ENCODE data around the gene SLC9B2.

Gene SLC9B2

GRCh38 chr4:103012060-103012459 lies 64.5 kb downstream of the SLC9B2 start:
- Histone ChIP-seq H2AFZ (ENCODE audit: low read depth, low read length) (no peak overlapping the region), H3K4me2 (ENCODE audit: insufficient read depth, low read length) (no peak overlapping the region), H3K27ac (ENCODE audit: low read length) (no peak overlapping the region), H3K4me3 (ENCODE audit: low read depth in 1 of 2, low read length in 2 of 2) (no peak overlapping the region), H3K79me2 (ENCODE audit: insufficient read depth, low read length) (no peaks in the 10 kb centered on the region), H3K36me3 (ENCODE audit: insufficient read depth, low read length) (no peaks in the 10 kb centered on the region), H3K9ac (ENCODE audit: low read depth, low read length) (no peak overlapping the region), H3K9me3 (ENCODE audit: insufficient read depth, low read length, severe bottlenecking) (no peaks in the 10 kb centered on the region), H4K20me1 (ENCODE audit: insufficient read depth, low read length) (no peaks in the 10 kb centered on the region), H3K27me3 (ENCODE audit: insufficient read depth, low read length, poor library complexity) (no peaks in the 10 kb centered on the region), H3K4me1 (ENCODE audit: insufficient read depth, low read length) (no peaks in the 10 kb centered on the region)
- no peak for TF ChIP-seq EZH2 (IDR thresholded peaks at IDR 0.05; ENCODE audit: borderline replicate concordance, low read depth, low read length, severe bottlenecking)
- TF ChIP-seq CTCF (IDR thresholded peaks at IDR 0.05; ENCODE audit: borderline replicate concordance, extremely low read depth, low read length, poor library complexity, severe bottlenecking) = no peak
- DNase-seq = no peak
- no peak for ATAC-seq (ENCODE audit: insufficient read depth, low read depth)

- Histone ChIP-seq H2AFZ (ENCODE audit: low read depth, low read length) (no peak overlapping the region), H3K27ac (ENCODE audit: low read length) (no peak overlapping the region), H3K4me1 (ENCODE audit: insufficient read depth, low read length) (no peaks in the 10 kb centered on the region), H3K9ac (ENCODE audit: low read depth, low read length) (no peak overlapping the region), H4K20me1 (ENCODE audit: insufficient read depth, low read length) (no peaks in the 10 kb centered on the region), H3K79me2 (ENCODE audit: insufficient read depth, low read length) (no peaks in the 10 kb centered on the region), H3K27me3 (ENCODE audit: insufficient read depth, low read length, poor library complexity) (no peaks in the 10 kb centered on the region), H3K4me2 (ENCODE audit: insufficient read depth, low read length) (no peak overlapping the region), H3K36me3 (ENCODE audit: insufficient read depth, low read length) (no peaks in the 10 kb centered on the region), H3K9me3 (ENCODE audit: insufficient read depth, low read length, severe bottlenecking) (no peaks in the 10 kb centered on the region), H3K4me3 (ENCODE audit: low read depth in 1 of 2, low read length in 2 of 2) (no peak overlapping the region)
- no peak for ATAC-seq (ENCODE audit: insufficient read depth, low read depth)
- TF ChIP-seq EZH2 (IDR thresholded peaks at IDR 0.05; ENCODE audit: borderline replicate concordance, low read depth, low read length, severe bottlenecking) (no peak), CTCF (IDR thresholded peaks at IDR 0.05; ENCODE audit: borderline replicate concordance, extremely low read depth, low read length, poor library complexity, severe bottlenecking) (no peak)
- DNase-seq = no peak
Measured at GRCh38 chr4:103011378-103012025, 65.1 kb downstream of the SLC9B2 start.

- no peaks in the 10 kb centered on the region for H3K79me2 ChIP-seq (ENCODE audit: insufficient read depth, low read length)
- H3K27me3 ChIP-seq (ENCODE audit: insufficient read depth, low read length, poor library complexity) = no peaks in the 10 kb centered on the region
- TF ChIP-seq CTCF (IDR thresholded peaks at IDR 0.05; ENCODE audit: borderline replicate concordance, extremely low read depth, low read length, poor library complexity, severe bottlenecking) = no peak
- TF ChIP-seq EZH2 (IDR thresholded peaks at IDR 0.05; ENCODE audit: borderline replicate concordance, low read depth, low read length, severe bottlenecking) = no peak
- ATAC-seq (ENCODE audit: insufficient read depth, low read depth) (no peak), DNase-seq (no peak)
- H3K36me3 ChIP-seq (ENCODE audit: insufficient read depth, low read length) = no peaks in the 10 kb centered on the region
- H3K27ac ChIP-seq (ENCODE audit: low read length) = no peak overlapping the region
- no peaks in the 10 kb centered on the region for H3K4me1 ChIP-seq (ENCODE audit: insufficient read depth, low read length)
- H3K4me3 ChIP-seq (ENCODE audit: low read depth in 1 of 2, low read length in 2 of 2) = no peak overlapping the region
- no peak overlapping the region for H2AFZ ChIP-seq (ENCODE audit: low read depth, low read length)
- H3K4me2 ChIP-seq (ENCODE audit: insufficient read depth, low read length) = no peak overlapping the region
- no peaks in the 10 kb centered on the region for H4K20me1 ChIP-seq (ENCODE audit: insufficient read depth, low read length)
- no peak overlapping the region for H3K9ac ChIP-seq (ENCODE audit: low read depth, low read length)
- no peaks in the 10 kb centered on the region for H3K9me3 ChIP-seq (ENCODE audit: insufficient read depth, low read length, severe bottlenecking)
Measured at GRCh38 chr4:103010804-103011203, 65.8 kb downstream of the SLC9B2 start.

All from DND-41 (cell line).